Activated CD4-positive, alpha-beta T cell treated with anti-CD3 and anti-CD28 coated beads for 48 hours (primary cell): ENCODE data around the gene LEUTX.

Source experiments
- DNase-seq: peaks from one replicate; pipeline ENCODE4 v3.0.0-alpha.2; 2020

Gene LEUTX

GRCh38 chr19:39825093-39825463 lies 46.4 kb downstream of the LEUTX start:
- no peak for DNase-seq

- DNase-seq: no peak
These were observed 47.0 kb downstream of the LEUTX start for GRCh38 chr19:39825531-39826076.

DNA sequence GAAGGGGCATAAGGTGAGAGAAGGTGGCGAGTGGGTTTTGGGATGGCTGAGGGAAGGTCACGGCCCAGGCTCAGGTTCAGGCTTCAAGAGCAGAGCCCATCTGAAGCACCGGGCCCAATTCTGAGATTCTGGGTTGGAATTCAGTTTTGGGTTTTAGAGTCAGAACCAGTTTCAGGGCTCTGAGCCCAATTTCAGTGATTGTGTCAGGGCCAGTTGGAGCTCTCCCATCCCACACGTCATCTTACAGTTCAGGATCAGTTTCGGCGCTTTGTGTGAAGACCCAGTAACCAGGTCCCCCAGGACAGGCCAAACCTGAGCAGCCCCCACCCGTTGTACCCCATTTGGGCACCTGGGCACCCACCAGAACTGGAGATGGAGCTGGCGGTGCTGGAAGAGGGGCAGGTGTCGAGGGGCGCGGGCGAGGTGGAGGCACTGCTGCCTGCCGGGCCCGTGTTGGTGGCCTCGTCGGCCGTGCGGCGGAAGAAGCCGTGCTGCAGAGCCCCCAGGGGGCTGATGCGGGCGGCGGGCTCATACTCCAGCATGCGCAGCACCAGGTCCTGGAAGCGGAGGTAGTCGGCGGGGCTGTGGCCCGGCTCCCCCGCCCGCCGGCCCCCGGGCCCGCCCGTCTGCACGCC lies 47.8 kb downstream of the LEUTX start:
- DNase-seq: no peak

DNA sequence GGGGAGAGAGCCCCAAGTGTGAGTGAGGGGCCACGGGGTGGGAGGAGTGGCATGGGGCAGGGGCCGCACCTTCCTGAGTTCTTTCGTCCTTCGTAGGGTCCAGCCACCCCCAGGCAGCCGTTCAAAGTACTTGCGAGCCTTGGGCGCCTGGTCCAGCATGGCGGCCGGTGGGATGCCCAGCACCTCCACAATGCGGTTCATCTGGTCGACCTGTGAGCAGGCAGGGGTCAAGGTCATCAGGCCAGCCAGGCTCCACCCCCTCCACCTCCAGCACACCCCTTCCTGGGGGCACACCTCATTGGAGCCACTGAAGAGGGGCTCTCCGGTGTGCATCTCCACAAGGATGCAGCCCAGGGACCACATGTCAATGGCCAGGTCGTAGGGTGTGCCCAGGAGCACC lies 48.6 kb downstream of the LEUTX start:
- no peak for DNase-seq

DNA sequence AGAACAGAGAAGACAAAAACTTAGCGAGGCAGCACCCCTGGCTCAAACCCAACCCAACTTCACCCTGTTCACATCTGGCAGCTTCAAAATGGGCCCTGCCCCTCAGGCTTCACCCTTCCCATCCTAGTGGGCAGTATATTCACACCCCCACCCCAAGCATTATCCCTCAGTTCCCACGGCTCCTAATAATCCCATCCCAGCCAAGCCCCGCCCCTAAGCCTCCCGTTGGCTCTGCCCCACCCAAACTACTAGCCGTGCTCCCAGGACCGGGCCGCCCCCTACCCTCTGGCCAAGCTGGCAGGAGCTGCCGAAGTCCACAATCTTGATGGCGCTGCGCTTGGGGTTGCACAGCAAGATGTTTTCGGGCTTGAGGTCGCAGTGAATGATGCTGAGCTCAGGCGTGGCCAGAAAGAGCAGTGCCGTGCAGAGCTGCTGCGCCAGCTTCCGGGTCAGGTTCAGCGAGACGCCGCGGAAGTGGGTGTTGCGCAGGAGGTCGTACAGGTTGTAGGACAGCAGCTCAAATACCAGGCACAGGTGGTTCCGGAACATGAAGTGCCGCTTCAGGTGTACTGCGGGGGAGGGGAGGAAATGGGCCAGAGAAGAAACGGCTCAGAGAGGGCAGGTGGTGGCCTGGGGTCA lies 49.5 kb downstream of the LEUTX start:
- DNase-seq: no peak

DNA sequence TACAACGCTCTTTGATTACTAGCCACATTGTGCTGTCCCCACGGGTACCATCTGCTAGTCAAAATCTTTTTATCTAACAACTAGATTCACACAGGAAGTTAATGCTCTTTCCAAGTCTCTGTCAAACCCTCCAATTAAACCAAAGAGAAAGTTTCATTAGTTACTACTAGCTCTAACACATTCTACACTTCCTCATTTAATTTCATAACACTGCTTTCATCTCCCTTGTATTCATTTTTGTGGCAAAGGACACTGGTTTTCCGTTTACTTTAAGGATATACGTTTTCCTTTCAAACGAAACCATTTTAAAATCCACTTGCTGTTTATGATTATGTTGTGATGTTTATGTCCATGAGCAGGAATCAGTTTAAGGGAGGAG lies 50.0 kb downstream of the LEUTX start:
- DNase-seq: no peak

DNA sequence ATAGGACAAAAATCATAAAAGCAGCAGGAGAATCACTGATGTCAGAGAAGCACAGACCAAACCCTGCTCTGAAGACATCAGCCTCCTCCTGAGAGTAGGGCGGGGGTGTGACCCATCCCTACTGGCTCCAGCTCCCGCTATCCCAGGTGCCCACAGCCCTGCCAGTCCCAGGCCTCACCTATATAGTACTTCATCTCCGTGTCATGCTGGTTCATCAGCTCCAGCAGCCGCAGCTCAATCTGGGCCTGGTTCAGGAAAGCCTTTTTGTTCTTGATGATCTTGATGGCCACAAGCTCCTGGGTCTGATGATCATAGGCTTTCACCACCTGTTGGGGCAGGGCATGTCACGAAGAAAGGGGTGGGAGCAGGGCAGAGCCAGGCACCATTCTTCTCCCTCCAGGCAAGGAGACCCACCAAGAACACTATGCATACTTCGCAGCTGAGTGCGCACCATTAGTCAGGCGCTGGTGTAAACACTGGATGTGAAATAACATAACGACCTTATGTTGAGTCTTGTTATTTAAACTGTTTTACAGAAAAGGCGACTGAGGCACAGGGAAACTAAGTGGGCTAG lies 51.1 kb downstream of the LEUTX start:
- no peak for DNase-seq

DNA sequence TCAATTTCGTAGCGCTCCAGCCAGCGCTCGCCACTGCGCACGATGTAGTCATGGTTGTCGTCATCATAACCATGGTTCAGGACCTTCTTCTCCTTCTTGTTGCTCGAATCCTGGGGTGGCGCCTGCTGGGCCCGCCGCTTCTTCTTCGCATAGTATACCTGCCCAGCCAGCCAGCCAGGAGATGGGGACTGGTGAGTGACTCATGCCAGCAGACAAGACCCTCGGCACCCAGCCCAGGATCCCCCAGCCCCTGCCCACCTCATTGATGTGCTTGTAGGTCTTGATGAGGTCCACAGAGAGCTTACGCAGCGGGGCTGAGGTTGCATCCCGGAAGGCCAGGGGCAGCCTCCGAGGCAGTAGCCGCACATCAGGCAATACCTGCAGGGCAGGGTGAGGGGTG lies 51.8 kb downstream of the LEUTX start:
- no peak for DNase-seq

- no peak for DNase-seq
These were observed 52.2 kb downstream of the LEUTX start for GRCh38 chr19:39830847-39831246.

GRCh38 chr19:39831679-39832078 lies 53.0 kb downstream of the LEUTX start:
- DNase-seq: no peak

- no peak for DNase-seq
These were observed 53.9 kb downstream of the LEUTX start for GRCh38 chr19:39832341-39833083.

GRCh38 chr19:39833160-39833463 lies 54.5 kb downstream of the LEUTX start:
- no peak for DNase-seq

- peak; percentile 97 for DNase-seq
These were observed 55.0 kb downstream of the LEUTX start, which contains the start of gene DYRK1B for GRCh38 chr19:39833464-39834286. DYRK1B (minus strand) TSS chr19:39834162; CDS start chr19:39831867, 2,295 bp downstream.

- DNase-seq: no peak
These were observed 55.7 kb downstream of the LEUTX start for GRCh38 chr19:39834287-39834841.
